Thymus (tissue), 11 donors: ENCODE measurements around the gene MTF1. TPM values are rescaled to one million over a fixed set of nuclear protein-coding genes. Genes with fewer than 3 reads are reported as not detected.
A peak's percentile ranks its signal among the peaks of the same experiment; 100 is the strongest.

Experiments used
- DNase-seq, 9 donors: peaks; one replicate each; pipeline ENCODE4 v3.0.0-alpha.2; 2013; ENCODE audit warnings: low spot score in 9 of 9, low read depth in 6 of 9, missing footprints in 1 of 9
- H3K27ac ChIP-seq, 2 donors: one replicate each; pipeline ENCODE4 v1.5.1; 2013; ENCODE audit warnings: control low read depth in 1 of 2, low read depth in 1 of 2, low read length in 1 of 2, mild to moderate bottlenecking in 1 of 2, moderate library complexity in 1 of 2
- H3K27me3 ChIP-seq, 2 donors: one replicate each; pipeline ENCODE4 v1.5.1; 2013; ENCODE audit warnings: low read length in 1 of 2; ENCODE audit not compliant: control insufficient read depth in 2 of 2, insufficient read depth in 1 of 2
- H3K36me3 ChIP-seq, 2 donors: one replicate each; pipeline ENCODE4 v1.5.1; 2013; ENCODE audit warnings: low read length in 1 of 2, mild to moderate bottlenecking in 1 of 2, moderate library complexity in 1 of 2; ENCODE audit not compliant: control insufficient read depth in 2 of 2, insufficient read depth in 2 of 2
- H3K4me1 ChIP-seq, 2 donors: one replicate each; pipeline ENCODE4 v1.5.1; 2013; ENCODE audit warnings: low read length in 2 of 2; ENCODE audit not compliant: control insufficient read depth in 2 of 2, insufficient read depth in 2 of 2
- H3K4me3 ChIP-seq, 2 donors: one replicate each; pipeline ENCODE4 v1.5.1; 2013; ENCODE audit warnings: low read length in 2 of 2, control low read depth in 1 of 2, mild to moderate bottlenecking in 1 of 2
- H3K9me3 ChIP-seq, 2 donors: one replicate each; pipeline ENCODE4 v1.5.1; 2013; ENCODE audit warnings: low read length in 1 of 2, mild to moderate bottlenecking in 1 of 2; ENCODE audit not compliant: control insufficient read depth in 2 of 2, insufficient read depth in 1 of 2
- WGBS: extraction: QIAGEN DNeasy Blood & Tissue Kit; methylation state at CpG from one replicate; pipeline ENCODE4 v1.1.7; 2013; 5-methylcytosine and 5-hydroxymethylcytosine counted together
- polyA plus RNA-seq: library from polyadenylated mRNA; stranded (reverse); fragments of 200-250 nt; gene quantifications from one replicate; pipeline ENCODE4 v1.2.3, GENCODE V29; 2013
- total RNA-seq: library from RNA; stranded (reverse); fragments of 120-200 nt; gene quantifications from one replicate; pipeline ENCODE4 v1.2.4, GENCODE V29; 2013
- donor health status: healthy.

The MTF1 gene
- total and polyA plus RNA-seq, 2 donors = 1.2 to 3.1 TPM

DNA sequence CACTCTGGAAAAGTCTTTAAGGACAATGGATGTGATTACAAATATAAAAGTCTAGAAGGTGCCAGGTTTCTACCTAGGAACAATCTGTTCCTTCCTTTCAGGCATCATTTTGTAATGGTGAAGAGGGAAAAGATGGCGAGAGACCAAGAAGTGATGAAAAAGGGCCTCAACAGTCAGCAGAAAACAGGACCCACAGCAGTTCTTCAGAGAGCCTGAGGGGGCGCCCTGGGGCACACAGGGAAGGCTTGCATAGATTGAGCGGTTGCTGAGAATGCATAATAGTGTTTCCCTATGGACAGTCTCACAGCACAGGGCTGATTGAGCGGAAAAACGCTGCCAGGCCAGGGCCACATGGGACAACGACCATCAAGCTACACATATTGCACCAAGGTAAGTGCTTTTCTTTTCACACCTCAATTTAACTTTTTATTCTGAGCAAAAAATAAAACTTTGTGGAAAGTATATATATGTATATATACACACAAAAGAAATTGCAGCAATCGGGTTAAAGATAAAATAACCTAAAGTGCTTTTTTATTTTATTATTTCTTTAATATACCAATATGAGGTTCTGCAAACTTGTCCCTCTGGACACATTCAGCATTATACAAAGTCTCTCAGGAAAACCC, 48.3 kb downstream of the MTF1 start:
- Histone ChIP-seq H3K27ac (no peak overlapping the region), H3K4me1 (peaks cover 9 to 14% of the 10 kb centered on the region in 2 donors), H3K27me3 (no peaks in the 10 kb centered on the region), H3K4me3 (no peak overlapping the region), H3K9me3 (no peaks in the 10 kb centered on the region), H3K36me3 (peaks cover 12 to 19% of the 10 kb centered on the region in 2 donors)
- 53% methylated on average over 7 of the region's 7 CpGs for WGBS
- peak in 5 of 9 donors; percentile 26 to 69 (median 41) for DNase-seq

GRCh38 chr1:37809942-37810341, 49.5 kb downstream of the MTF1 start:
- no peaks in the 10 kb centered on the region for H3K27me3 ChIP-seq
- no peak overlapping the region for H3K27ac ChIP-seq
- DNase-seq = no peak
- peaks cover 9 to 14% of the 10 kb centered on the region in 2 donors for H3K4me1 ChIP-seq
- WGBS = 85% methylated on average over 2 of the region's 2 CpGs
- H3K4me3 ChIP-seq = no peak overlapping the region
- no peaks in the 10 kb centered on the region for H3K9me3 ChIP-seq
- H3K36me3 ChIP-seq = peaks cover 17 to 21% of the 10 kb centered on the region in 2 donors

DNA sequence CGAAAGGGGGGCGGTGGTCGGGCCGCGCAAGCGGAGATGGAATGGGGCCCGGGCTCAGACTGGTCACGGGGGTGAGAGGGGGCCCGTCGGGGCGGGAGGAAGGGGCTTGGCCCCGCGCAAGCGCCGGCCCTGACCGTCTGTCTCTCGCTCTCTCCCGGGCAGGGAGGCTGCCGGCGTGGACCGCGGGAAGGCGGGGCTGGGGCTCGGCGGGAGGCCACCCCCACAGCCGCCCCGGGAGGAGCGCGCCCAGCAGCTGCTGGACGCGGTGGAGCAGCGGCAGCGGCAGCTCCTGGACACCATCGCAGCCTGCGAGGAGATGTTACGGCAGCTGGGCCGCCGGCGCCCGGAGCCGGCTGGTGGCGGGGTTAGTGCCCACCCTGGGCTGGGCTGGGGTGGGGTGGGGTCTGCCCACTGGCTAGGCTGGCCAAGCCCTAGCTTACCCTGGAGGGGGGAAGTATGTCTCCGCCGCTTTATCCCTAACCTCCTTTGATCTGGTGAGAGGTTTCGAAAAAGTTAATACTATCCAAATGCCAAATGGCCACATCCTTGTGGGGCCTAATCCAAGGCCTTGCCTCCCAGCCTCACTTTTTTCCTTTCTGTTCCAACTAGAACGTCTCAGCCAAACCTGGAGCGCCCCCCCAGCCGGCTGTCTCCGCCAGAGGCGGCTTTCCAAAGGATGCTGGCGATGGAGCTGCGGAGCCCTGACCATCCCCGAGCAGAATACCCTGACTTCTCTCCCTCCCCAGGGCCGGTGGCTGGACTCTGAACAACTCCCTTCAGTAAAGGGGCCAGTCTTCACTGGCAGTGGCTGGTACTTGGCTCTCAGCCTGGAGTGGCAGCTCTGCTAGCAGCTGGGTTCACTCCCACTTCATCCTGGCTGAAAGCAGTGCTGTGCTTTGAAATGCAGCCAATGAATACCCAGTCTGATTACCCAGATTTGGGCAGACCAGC, 50.7 kb downstream of the MTF1 start:
- WGBS = 10% methylated on average over 54 of the region's 54 CpGs
- H3K27me3 ChIP-seq = no peaks in the 10 kb centered on the region
- peaks cover 25 to 30% of the 10 kb centered on the region in 2 donors for H3K36me3 ChIP-seq
- peak in 2 of 9 donors; percentile 4 to 13 for DNase-seq
- H3K4me1 ChIP-seq = peaks cover 9 to 14% of the 10 kb centered on the region in 2 donors
- H3K4me3 ChIP-seq = peak overlapping the region; percentile 55 to 99
- H3K27ac ChIP-seq = peak overlapping the region in 1 of 2 donors; percentile 86
- no peaks in the 10 kb centered on the region for H3K9me3 ChIP-seq

GRCh38 chr1:37807555-37808368, 51.6 kb downstream of the MTF1 start, which contains the start of the genes C1orf122 and YRDC:
C1orf122 (plus strand) TSS chr1:37807790; CDS start chr1:37808405, 615 bp downstream.
YRDC (minus strand) TSS chr1:37808208; CDS start chr1:37808180, 28 bp downstream.
- H3K27me3 ChIP-seq = no peaks in the 10 kb centered on the region
- H3K27ac ChIP-seq = peak within 1 kb of the TSS; percentile 2 to 86
- DNase-seq = peak; percentile 72 to 95 (median 86)
- H3K36me3 ChIP-seq = peaks cover 32 to 38% of the 10 kb centered on the region in 2 donors
- H3K4me3 ChIP-seq = peak within 1 kb of the TSS; percentile 82 to 99
- WGBS = under 1% methylated on average over 95 of the region's 95 CpGs
- H3K9me3 ChIP-seq = no peaks in the 10 kb centered on the region
- peaks cover 9 to 14% of the 10 kb centered on the region in 2 donors for H3K4me1 ChIP-seq

DNA sequence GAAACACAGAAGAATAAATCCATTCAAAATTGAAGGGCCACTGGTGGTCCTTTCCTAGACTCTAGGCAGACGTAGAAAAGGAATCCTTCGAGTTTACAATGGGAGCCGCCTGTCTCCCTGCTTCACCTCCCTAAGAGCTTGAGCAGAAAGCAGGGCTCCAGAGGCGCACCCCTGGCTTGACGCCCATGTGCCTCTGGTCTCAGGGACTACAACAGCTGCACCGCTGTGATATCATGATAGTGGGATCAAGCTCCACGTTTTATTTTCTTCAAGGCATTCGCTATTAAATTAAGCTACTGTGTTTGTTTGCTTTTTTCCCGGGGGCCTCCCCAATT, 52.2 kb downstream of the MTF1 start:
- peaks cover 36 to 43% of the 10 kb centered on the region in 2 donors for H3K36me3 ChIP-seq

GRCh38 chr1:37802439-37802838, 57.0 kb downstream of the MTF1 start:
- Histone ChIP-seq H3K4me1 (peaks cover 4 to 8% of the 10 kb centered on the region in 2 donors), H3K9me3 (no peaks in the 10 kb centered on the region), H3K27me3 (no peaks in the 10 kb centered on the region), H3K36me3 (peaks cover 46 to 49% of the 10 kb centered on the region in 2 donors), H3K4me3 (no peak overlapping the region), H3K27ac (no peak overlapping the region)
- no peak for DNase-seq
- WGBS = 98% methylated on average over 1 of the region's 1 CpG

More for the DNA sequence above, 52.2 kb downstream of the MTF1 start:
- Histone ChIP-seq H3K4me1 (peaks cover 9 to 14% of the 10 kb centered on the region in 2 donors), H3K4me3 (peak overlapping the region; percentile 82 to 99), H3K27me3 (no peaks in the 10 kb centered on the region), H3K27ac (peak overlapping the region; percentile 2 to 86), H3K9me3 (no peaks in the 10 kb centered on the region)
- 24% methylated on average over 9 of the region's 9 CpGs for WGBS
- DNase-seq = no peak

DNA sequence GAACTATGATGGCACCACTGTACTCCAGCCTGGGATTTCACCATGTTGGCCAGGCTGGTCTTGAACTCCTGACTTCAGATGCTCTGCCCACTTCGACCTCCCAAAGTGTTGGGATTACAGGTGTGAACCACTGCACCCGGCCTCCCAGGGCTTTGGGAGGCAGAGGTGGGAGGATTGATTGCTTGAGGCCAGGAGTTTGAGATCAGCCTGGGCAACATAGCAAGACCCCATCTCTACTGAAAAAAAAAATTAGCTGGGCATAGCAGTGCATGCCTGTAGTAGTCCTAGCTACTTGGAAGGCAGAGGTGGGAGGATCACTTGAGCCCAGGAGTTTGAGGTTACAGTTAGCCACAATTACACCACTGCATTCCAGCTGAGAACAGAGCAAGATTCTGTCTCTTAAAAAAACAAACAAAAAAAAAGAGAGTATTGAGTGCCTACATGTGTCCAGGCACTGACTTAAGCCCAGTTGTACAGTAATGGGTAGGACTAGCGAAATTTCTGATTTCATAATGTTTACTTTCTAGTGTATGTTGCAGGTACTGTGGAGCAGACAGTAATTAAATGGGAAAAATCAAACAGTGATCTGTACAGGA, 61.5 kb downstream of the MTF1 start:
- H3K36me3 ChIP-seq = peaks cover 12 to 18% of the 10 kb centered on the region in 2 donors
- DNase-seq = no peak
- no peak overlapping the region for H3K27ac ChIP-seq
- peaks cover 27 to 30% of the 10 kb centered on the region in 2 donors for H3K27me3 ChIP-seq
- H3K9me3 ChIP-seq = no peaks in the 10 kb centered on the region
- no peak overlapping the region for H3K4me3 ChIP-seq
- no peaks in the 10 kb centered on the region for H3K4me1 ChIP-seq
- 97% methylated on average over 3 of the region's 3 CpGs for WGBS

DNA sequence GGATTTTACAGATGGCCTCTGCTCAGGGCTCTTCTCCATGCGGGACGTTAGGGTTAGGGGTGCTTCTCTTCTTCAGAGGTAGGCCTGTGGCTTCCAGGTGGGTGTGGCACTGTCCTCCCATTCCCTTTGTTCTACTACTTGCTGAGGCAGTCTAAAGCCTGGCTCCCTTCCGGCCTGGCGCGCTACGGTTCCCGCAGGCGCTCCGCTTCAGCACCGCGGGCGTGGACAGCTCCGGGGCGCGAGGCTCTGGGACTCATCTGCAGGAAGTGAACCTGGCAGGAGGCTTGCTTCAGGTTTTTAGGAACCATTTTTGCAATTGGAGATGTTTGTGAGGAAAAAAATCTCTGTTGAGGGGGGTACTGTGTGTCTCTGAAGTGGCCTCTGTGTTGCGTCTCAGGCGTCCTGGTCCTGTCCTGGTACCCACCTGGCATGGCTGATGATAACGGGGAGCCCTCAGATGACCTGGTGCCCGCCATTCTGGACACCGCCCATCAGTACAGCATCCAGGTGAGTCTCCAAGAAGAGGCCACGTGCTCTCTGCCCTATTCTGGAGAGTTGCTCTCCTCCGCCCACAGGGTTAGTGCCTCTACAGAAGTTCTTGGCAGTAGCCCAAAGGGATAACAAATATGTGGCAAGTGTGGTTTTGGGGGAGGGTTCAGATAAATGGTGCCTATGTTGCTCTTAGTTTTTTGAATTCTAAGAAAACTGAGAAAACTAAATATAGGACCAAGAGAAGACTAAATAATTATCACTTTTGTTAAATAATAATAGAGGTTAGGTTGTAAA, 63.9 kb downstream of the MTF1 start:
- DNase-seq = peak in 5 of 9 donors; percentile 47 to 69 (median 54)
- Histone ChIP-seq H3K27me3 (peaks cover 33 to 50% of the 10 kb centered on the region in 2 donors), H3K4me3 (no peak overlapping the region), H3K4me1 (no peaks in the 10 kb centered on the region), H3K9me3 (no peaks in the 10 kb centered on the region), H3K27ac (no peak overlapping the region), H3K36me3 (peaks cover 0 to 14% of the 10 kb centered on the region in 2 donors)
- 40% methylated on average over 22 of the region's 22 CpGs for WGBS
